Smooth muscle cell (in vitro differentiated cells): ENCODE results near the gene FAM118B. TPM values are rescaled to one million over a fixed set of nuclear protein-coding genes. Genes with fewer than 3 reads are reported as not detected.

Source experiments
- DNase-seq: peaks from one replicate; lab custom pipeline; 2025; ENCODE audit not compliant: unreplicated experiment; lab: John Stamatoyannopoulos, UW
- H2AFZ ChIP-seq: fragments of 200-600 bp; sonication (generic); 2 replicates; pipeline ENCODE4 v1.6.0; 2016; ENCODE audit warnings: antibody characterized with exemption, low read depth, mild to moderate bottlenecking
- H3F3A ChIP-seq: fragments of 200-600 bp; sonication (generic); 2 replicates; pipeline ENCODE4 v1.6.0; 2017; ENCODE audit warnings: antibody characterized with exemption, low read depth
- H3K27ac ChIP-seq: fragments of 200-600 bp; sonication (generic); 2 replicates; pipeline ENCODE4 v1.5.1; 2016; ENCODE audit warnings: low read depth, mild to moderate bottlenecking
- H3K27me3 ChIP-seq: fragments of 200-600 bp; sonication (generic); 2 replicates; pipeline ENCODE4 v1.6.1; 2016; ENCODE audit warnings: low read depth, mild to moderate bottlenecking
- H3K36me3 ChIP-seq: fragments of 200-600 bp; sonication (generic); 2 replicates; pipeline ENCODE4 v1.5.1; 2016; ENCODE audit warnings: low read depth
- H3K4me1 ChIP-seq: fragments of 200-600 bp; sonication (generic); 2 replicates; pipeline ENCODE4 v1.5.1; 2016; ENCODE audit warnings: low read depth
- H3K4me2 ChIP-seq: fragments of 200-600 bp; sonication (generic); 2 replicates; pipeline ENCODE4 v1.6.0; 2016; ENCODE audit warnings: mild to moderate bottlenecking
- H3K4me3 ChIP-seq: fragments of 200-600 bp; sonication (generic); 2 replicates; pipeline ENCODE4 v1.5.1; 2016; ENCODE audit warnings: mild to moderate bottlenecking
- H3K79me2 ChIP-seq: fragments of 200-600 bp; sonication (generic); 2 replicates; pipeline ENCODE4 v1.6.0; 2016; ENCODE audit warnings: low read depth, mild to moderate bottlenecking
- H3K9ac ChIP-seq: fragments of 200-600 bp; sonication (generic); 2 replicates; pipeline ENCODE4 v1.6.0; 2016; ENCODE audit warnings: low read depth
- H3K9me3 ChIP-seq: fragments of 200-600 bp; sonication (generic); replicated peaks from 2 replicates; pipeline ENCODE4 v1.5.1; 2016; ENCODE audit warnings: low read depth
- H4K20me1 ChIP-seq: fragments of 200-600 bp; sonication (generic); 2 replicates; pipeline ENCODE4 v1.6.0; 2016; ENCODE audit warnings: low read depth
- CTCF ChIP-seq: fragments of 200-600 bp; sonication (generic); IDR thresholded peaks from 2 replicates; pipeline ENCODE4 v1.5.1; 2017; ENCODE audit warnings: borderline replicate concordance, mild to moderate bottlenecking, antibody characterized with exemption; ENCODE audit not compliant: insufficient read depth, poor library complexity, severe bottlenecking
- WGBS: methylation state at CpG from one replicate; pipeline ENCODE4 v1.1.7; 2016; ENCODE audit warnings: low lambda C conversion rate; 5-methylcytosine and 5-hydroxymethylcytosine counted together
- polyA plus RNA-seq: library from polyadenylated mRNA; unstranded; fragments of >200 nt; fragmentation: Nextera tagmentation; extraction: Ambion mirVana; gene quantifications from 2 replicates; pipeline ENCODE4 v1.2.1, GENCODE V29; 2016
- total RNA-seq: library from RNA; depleted of rRNA; stranded (reverse); fragments of >200 nt; gene quantifications from 2 replicates; pipeline ENCODE4 v1.2.3, GENCODE V29; 2014

The FAM118B gene
- total and polyA plus RNA-seq, 2 experiments from 2014 or later: 14.3 to 26.1 TPM

GRCh38 chr11:126188332-126189108, 23.1 kb upstream of the FAM118B start:
- Histone ChIP-seq H3K9me3 (no peaks in the 10 kb centered on the region), H3K4me1 (no peaks in the 10 kb centered on the region), H2AFZ (no peak overlapping the region), H3K27me3 (no peaks in the 10 kb centered on the region), H3K27ac (no peak overlapping the region), H3K4me3 (no peak overlapping the region), H3F3A (no peaks in the 10 kb centered on the region), H3K79me2 (no peaks in the 10 kb centered on the region), H4K20me1 (no peaks in the 10 kb centered on the region), H3K4me2 (no peak overlapping the region), H3K36me3 (no peaks in the 10 kb centered on the region), H3K9ac (no peak overlapping the region)
- no peak for TF ChIP-seq CTCF
- 87% methylated on average over 15 of the region's 15 CpGs for WGBS
- DNase-seq: no peak

- Histone ChIP-seq H3K4me1 (no peaks in the 10 kb centered on the region), H3K4me2 (no peak overlapping the region), H3F3A (no peaks in the 10 kb centered on the region), H3K27me3 (no peaks in the 10 kb centered on the region), H3K27ac (no peak overlapping the region), H3K79me2 (no peaks in the 10 kb centered on the region), H3K9me3 (no peaks in the 10 kb centered on the region), H3K9ac (no peak overlapping the region), H3K36me3 (no peaks in the 10 kb centered on the region), H3K4me3 (no peak overlapping the region), H2AFZ (no peak overlapping the region), H4K20me1 (peaks cover 5% of the 10 kb centered on the region)
- TF ChIP-seq CTCF: no peak
- DNase-seq: no peak
- WGBS: 87% methylated on average over 22 of the region's 22 CpGs
Observed at GRCh38 chr11:126189109-126189929, 22.3 kb upstream of the FAM118B start.

GRCh38 chr11:126190792-126191191, 20.8 kb upstream of the FAM118B start:
- WGBS: 73% methylated on average over 14 of the region's 14 CpGs
- H3K4me1 ChIP-seq: no peaks in the 10 kb centered on the region

More at GRCh38 chr11:126190792-126191191, 20.8 kb upstream of the FAM118B start:
- H3K36me3 ChIP-seq: no peaks in the 10 kb centered on the region
- no peaks in the 10 kb centered on the region for H3K9me3 ChIP-seq
- no peak for TF ChIP-seq CTCF
- no peaks in the 10 kb centered on the region for H3K79me2 ChIP-seq
- H2AFZ ChIP-seq: no peak overlapping the region
- no peaks in the 10 kb centered on the region for H3K27me3 ChIP-seq
- H3K4me3 ChIP-seq: no peak overlapping the region
- H3K4me2 ChIP-seq: no peak overlapping the region
- H3F3A ChIP-seq: no peaks in the 10 kb centered on the region
- no peak overlapping the region for H3K9ac ChIP-seq
- no peak overlapping the region for H3K27ac ChIP-seq
- peaks cover 5% of the 10 kb centered on the region for H4K20me1 ChIP-seq
- DNase-seq: no peak
